Cerebellar nuclear complex (tissue), 1 donor: ENCODE data around the gene E4F1.

ENCODE experiments used
- DNase-seq, 2 experiments: peaks; one replicate each; lab custom pipeline; 2025; lab: John Stamatoyannopoulos, UW

E4F1 gene

GRCh38 chr16:2206420-2206779 lies 17.0 kb upstream of the E4F1 start:
- DNase-seq, result no peak

DNA sequence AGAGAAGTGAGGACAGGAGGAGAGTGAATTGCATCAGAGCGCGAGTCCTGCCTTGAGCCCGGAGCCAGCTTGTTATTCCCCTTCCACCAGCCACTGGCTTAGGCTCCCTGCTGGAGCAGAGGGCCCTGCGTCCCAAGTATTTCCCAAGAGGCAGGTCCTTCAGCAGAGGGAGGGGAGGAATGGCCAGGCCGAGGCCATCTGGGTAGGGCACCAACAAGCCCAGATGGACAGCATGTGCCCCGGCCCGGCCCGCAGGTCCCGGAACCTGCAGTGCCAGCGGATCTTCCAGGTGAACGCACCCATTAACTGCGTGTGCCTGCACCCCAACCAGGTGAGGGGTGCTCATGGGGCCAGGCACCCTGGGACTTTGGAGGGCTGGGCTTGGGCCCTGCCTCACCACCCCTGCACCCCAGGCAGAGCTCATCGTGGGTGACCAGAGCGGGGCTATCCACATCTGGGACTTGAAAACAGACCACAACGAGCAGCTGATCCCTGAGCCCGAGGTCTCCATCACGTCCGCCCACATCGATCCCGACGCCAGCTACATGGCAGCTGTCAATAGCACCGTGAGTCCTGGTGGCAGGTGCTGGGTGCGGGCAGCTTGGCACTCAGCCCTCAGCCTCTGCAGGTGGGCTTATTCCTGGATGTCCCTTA lies 16.5 kb upstream of the E4F1 start:
- DNase-seq, result no peak

DNA sequence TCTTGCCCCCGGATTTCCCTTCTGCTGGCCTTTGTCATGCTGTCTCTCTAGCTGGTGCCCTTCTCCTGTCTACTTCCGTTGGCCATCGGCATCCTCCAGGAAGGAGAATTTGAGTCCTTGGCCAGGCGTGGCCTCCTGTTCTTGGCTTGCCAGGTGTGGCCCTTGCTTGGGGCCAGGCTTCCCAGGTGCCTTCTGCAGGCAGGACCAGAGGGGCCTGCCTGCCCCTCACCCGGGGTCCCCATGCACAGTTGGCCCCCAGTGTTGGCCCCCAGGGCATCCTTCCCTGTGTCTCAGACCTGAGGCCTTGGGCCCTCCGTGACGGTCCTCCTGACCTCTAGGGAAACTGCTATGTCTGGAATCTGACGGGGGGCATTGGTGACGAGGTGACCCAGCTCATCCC lies 15.5 kb upstream of the E4F1 start:
- no peak for DNase-seq

DNA sequence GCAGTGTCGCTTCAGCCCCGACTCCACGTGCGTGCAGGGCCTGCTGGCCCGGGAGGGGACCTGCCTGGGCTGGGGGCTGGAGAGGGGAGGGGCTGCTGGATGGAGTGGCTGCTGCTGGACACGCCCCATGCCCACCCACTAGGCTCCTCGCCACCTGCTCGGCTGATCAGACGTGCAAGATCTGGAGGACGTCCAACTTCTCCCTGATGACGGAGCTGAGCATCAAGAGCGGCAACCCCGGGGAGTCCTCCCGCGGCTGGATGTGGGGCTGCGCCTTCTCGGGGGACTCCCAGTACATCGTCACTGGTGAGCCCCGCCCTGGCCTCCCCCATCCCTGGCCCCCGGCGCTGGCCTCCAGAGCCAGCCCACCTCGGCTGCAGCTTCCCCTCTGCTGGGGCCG lies 15.1 kb upstream of the E4F1 start:
- no peak for DNase-seq

GRCh38 chr16:2208772-2209171 lies 14.6 kb upstream of the E4F1 start:
- DNase-seq, result no peak

DNA sequence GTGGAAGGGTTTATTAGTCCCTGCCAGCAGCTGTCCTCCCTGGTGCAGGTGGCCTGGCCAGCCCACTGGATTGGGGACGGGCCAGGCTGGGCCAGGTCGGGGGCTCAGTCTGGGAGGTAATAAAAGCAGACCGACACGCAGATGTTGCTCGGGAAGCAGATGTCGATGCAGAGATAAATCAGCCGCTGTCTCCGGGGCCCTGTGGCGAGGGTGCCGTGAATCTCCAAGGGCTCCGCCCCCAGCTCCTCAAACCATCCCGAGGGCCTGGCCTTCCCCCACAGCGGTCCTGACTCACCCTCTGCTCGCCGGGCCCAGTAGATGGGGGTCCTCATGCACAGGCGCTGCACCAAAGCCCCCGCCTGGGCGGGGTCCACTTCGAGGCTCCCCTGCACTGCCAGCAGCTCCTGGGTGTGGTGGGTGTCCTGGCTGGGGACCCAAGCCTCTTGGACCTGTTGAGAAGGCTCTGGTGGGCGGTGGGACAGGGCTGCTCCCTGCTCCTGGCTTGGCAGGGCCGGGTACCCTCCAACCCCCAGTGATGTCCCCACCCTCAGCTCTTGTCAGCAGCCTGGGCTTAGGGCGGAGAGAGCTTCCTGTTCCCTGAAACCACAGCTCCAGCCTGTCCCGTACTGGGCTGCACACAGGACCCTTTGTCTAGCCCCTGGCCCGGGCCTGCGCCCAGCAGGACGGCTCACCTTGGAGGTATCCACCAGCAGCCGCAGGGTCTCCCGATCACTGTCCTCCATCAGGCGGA lies 14.0 kb upstream of the E4F1 start:
- no peak for DNase-seq

- no peak for DNase-seq
These were observed 13.4 kb upstream of the E4F1 start for GRCh38 chr16:2210009-2210332.

DNA sequence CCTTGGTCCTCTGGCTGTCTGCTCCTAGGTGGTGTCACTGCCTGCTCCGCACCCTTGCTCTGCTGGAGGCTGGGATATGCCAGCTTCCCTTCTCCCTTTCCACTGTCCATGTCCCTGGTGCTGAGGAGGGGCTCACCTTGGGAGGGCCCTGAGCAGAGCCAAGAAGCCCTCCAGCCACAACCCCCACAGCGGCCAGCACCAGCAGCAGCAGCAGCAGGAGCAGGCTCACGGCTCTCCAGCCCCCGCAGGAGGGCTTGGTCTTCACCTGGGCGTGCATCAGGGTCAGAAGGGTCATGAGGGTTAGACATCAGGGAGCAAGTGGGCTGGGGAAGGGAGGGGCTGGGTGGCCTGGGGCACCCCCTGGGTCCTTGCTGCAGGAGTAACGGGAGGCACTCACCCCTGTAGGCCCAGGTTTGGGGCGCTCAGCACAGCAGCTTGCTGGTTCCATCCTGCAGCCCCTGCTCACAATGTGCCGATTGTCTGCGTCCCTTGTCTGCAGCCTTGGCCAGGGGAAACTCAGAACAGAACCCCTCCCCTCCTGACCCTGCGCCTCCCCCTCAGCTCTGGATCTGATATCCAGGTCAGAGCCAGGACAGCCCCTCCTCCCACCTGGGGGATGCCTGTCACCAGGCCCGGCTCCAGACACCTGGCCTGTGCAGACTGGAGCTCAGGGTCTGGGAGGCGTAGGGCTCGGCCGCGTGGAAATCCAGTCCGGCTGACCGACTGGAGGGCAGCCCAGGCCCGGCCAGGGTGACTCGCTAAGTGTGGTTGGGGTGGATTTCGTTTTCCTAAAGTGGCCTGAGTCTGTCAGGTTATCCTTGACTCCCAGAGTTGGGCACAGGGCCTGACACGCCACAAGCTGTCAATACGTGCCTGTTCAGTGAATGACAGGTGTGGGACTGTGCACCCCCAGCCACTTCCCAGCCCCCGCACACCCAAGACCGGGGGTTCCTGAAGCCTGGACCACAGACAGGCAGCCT lies 12.7 kb upstream of the E4F1 start, which contains the start of gene BRICD5:
Gene BRICD5, minus strand, starts transcription at position 478 of the 980 bp plus-strand sequence. Its CDS starts 30 bp downstream, at position 448.
- no peak for DNase-seq

DNA sequence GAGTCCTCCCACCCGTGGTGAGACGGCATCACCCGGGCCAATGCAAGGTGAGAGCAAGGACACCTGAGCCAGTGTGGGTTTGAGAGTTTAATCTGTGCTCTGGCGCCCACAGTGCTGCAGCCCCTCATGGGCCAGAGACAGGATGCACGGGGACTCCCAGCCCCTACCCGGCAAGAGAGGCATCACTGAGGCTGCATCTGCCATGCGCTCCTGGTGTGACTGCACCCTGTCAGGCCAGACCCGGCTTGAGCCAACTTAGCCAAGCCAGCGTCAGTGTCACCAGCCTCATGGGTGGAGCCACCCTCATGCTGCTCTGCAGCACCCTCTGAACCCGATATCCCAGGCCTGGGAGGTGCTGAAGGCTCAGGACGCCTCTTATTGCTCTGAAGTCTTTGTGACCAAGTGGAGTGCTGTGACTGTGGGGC lies 11.5 kb upstream of the E4F1 start:
- DNase-seq, result no peak

- peak in 1 of 2 experiments; percentile 7 for DNase-seq
These were observed 10.7 kb upstream of the E4F1 start for GRCh38 chr16:2212362-2213324.

- DNase-seq, result no peak
These were observed 9.3 kb upstream of the E4F1 start for GRCh38 chr16:2213817-2214718.

DNA sequence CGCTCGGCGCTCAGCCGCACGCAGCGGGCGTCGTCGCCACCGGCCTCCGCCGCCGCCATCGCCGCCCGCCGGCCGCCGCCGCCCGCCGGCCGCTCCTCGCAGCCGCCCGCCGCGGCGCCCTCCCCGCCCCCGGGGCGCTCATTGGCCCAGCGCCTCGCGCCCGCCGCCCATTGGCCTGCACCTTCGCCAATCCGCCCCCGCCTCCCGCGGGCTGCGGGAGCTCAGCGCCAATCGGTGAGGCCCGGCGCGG lies 8.7 kb upstream of the E4F1 start, which contains the start of gene PGP:
Gene PGP, minus strand, starts transcription at position 122 of the 250 bp plus-strand sequence. Its CDS starts 63 bp downstream, at position 59.
- DNase-seq, result peak in 1 of 2 experiments; percentile 83

DNA sequence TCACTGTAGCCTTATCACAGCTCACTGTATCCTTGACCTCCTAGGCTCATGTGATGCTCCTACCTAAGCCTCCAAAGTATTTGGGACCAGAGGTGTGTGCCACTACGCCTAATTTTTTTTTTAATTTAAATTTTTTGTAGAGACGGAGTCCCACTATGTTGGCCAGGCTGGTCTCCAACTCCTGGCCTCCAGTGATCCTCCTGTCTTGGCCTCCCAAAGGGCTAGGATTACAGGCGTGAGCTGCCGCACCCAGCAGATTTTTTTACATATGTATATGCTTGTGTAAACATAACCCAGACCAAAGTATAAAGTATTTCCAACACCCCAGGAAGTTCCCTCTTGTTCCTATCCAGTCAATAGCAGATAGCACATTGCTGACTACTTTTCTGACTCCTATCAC lies 7.1 kb upstream of the E4F1 start:
- no peak for DNase-seq

GRCh38 chr16:2223942-2224486 lies 623 bp downstream of the E4F1 start:
- DNase-seq, result no peak

DNA sequence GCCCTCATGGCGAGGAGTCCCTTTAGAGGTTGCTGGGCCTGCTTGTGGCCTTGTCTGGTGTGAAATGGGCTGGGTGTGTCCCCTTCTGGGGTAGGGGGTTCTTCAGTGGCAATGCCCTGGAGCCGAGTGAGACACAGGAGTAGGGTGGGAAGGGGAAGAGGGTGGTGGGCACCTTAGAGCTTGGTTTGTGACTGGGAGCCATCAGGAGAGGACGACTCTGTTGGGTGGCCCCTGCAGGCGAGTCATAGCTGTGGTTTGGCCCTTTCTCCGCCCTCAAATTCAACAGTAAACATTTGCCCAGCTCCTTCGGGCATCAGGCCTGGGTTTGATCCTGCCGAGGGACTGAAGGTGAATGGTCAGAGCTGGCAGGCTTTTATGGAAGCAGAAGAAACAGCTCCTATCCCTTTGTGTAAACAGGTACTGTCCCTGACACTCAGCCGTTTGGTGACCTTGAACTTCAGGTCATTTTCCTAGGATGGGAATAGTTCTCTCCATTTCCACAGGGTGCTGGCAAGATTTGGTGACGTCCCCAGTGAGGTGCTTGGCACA lies 2.9 kb downstream of the E4F1 start:
- DNase-seq, result no peak

- DNase-seq, result no peak
These were observed 3.5 kb downstream of the E4F1 start for GRCh38 chr16:2226918-2227317.

DNA sequence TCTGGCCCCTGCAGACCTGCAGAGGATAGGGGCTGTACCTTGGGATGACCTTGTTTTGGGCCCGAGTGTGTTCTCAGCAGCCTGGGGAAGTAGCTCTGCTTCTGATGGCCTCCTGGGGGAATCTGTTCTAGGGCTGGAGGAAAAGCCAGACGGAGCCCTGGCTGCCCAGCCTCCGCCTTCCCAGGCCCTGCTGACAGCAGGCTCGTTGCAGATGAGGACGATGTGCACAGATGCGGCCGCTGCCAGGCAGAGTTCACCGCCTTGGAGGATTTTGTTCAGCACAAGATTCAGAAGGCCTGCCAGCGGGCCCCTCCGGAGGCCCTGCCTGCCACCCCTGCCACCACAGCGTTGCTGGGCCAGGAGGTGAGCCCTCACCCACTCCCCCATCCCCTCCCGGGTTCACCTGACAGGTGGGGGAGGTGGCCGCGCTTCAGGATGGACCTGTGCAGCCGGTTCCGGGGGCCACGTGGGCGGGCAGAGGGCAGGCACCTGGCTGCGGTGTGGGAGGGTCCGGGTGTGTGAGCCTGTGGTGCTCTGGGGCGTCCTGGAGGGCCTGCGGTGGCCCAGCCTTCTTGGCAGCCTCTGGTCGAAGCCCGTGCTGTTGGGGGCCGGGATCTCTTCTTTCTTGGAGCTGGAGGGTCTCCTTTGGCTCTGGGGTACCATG lies 4.9 kb downstream of the E4F1 start:
- no peak for DNase-seq

DNA sequence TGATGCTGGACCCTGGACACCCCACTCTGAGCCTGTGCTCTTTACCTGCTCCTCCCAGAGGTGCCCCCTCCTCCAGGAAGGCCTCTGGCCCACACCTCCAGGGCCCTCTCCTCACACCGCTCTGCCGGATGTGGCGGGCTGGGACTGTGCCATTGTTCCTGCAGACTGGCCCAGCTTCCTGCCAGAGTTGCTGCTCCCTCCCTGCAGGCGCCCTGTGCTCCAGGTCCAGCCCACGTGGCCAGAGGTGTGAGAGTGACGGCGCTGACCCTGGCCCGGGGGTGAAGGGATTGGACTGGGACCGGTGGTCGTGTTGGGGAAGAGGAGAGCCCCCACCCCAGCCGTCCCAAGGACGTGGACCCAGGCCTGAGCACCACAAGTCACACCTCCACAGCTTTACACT lies 5.7 kb downstream of the E4F1 start:
- no peak for DNase-seq

GRCh38 chr16:2229632-2230250 lies 6.3 kb downstream of the E4F1 start:
- no peak for DNase-seq
